Measurements from ENCODE around the gene TBXA2R.

- TF ChIP-seq EP300 (IDR thresholded peaks at IDR 0.05) (no peak), CTCF (IDR thresholded peaks at IDR 0.05) (no peak)
Measured at GRCh38 chr19:3638208-3639193, 31.8 kb upstream of the TBXA2R start.
